Pancreas (tissue), 10 donors: Measurements from ENCODE around the gene NUP62CL. TPM values are rescaled to one million over a fixed set of nuclear protein-coding genes. Genes with fewer than 3 reads are reported as not detected.
"Not testable (repeated sequence)": the region's sequence is repeated elsewhere in the genome, so short reads cannot be mapped to it uniquely, and the experiment has no call there.

Experiments
- ATAC-seq, 4 donors: fragments of 200-7000 bp; cut with Tn5 transposase; one replicate each; pipeline versions ENCODE4 v1.8.0 to v1.9.1; 2020; ENCODE audit warnings: mild to moderate bottlenecking in 4 of 4, moderate library complexity in 4 of 4
- DNase-seq, 6 donors: peaks; one replicate each; pipeline ENCODE4 v3.0.0-alpha.2; 2020
- FAIRE-seq: peaks from 2 replicates; lab custom pipeline; 2012; peaks lifted over from hg19 to GRCh38; lab: Jason Lieb, UNC
- H3K27ac ChIP-seq, 4 donors: fragments of 200-600 bp; sonication (generic); 1 replicate in 3 of 4; 2 replicates in 1 of 4; pipeline versions ENCODE4 v1.5.0 to v1.8.0; 2020
- H3K27me3 ChIP-seq, 4 donors: fragments of 200-600 bp; one replicate each; pipeline ENCODE4 v1.8.0; 2021
- H3K36me3 ChIP-seq, 3 donors: fragments of 200-600 bp; sonication (generic) in 1 of 3; one replicate each; pipeline versions ENCODE4 v1.5.0 to v1.8.0; 2020 to 2021
- H3K4me1 ChIP-seq, 3 donors: fragments of 200-600 bp; one replicate each; pipeline ENCODE4 v1.8.0; 2021
- H3K4me3 ChIP-seq, 4 donors: fragments of 200-600 bp; sonication (generic) in 2 of 4; one replicate each; pipeline versions ENCODE4 v1.5.0 to v1.8.0; 2020 to 2021
- H3K9me3 ChIP-seq, 4 donors: fragments of 200-600 bp; one replicate each; pipeline ENCODE4 v1.8.0; 2021
- CTCF ChIP-seq, 4 donors: fragments of 200-600 bp; sonication (generic) in 3 of 4; IDR thresholded peaks; one replicate each; pipeline versions ENCODE4 v1.5.0 to v1.8.0; 2021; ENCODE audit warnings: antibody characterized with exemption in 4 of 4
- WGBS, 2 donors: extraction: QIAGEN DNeasy Blood & Tissue Kit; methylation state at CpG; one replicate each; pipeline ENCODE4 v1.1.7; 2013; 5-methylcytosine and 5-hydroxymethylcytosine counted together
- intact Hi-C, 3 donors: fragments of 100-400 bp; cut with DNase I; formaldehyde crosslinking; loops; one replicate each; pipeline versions ENCODE4 v1.11.1 to v1.14.2; 2022
- polyA plus RNA-seq, 2 donors: library from polyadenylated mRNA; stranded (reverse); fragments of 200-250 nt; gene quantifications; one replicate each; pipeline ENCODE4 v1.2.3, GENCODE V29; 2013
- total RNA-seq, 6 donors: library from RNA; stranded (reverse); fragmentation: NEBNext Ultra II Directional in 4 of 6; extraction: Animal tissue kit (Norgen Biotek cat#: 25700) in 4 of 6; gene quantifications; one replicate each; pipeline versions ENCODE4 v1.2.1 to v1.2.4, GENCODE V29; 2021 to 2023
- donor health status: healthy with polysubstance abuse.
- donor health status: DM: no; HTN: no; CAD: no; lungs with moderate emphysema.
- donor health status: DM: no; HTN: no; CAD: no.
- donor health status: control.
- donor health status: control.
- donor health status: Bipolar disorder and iron deficiency.
- donor health status: DM: yes; HTN: yes; CAD: no.
- donor health status: DM: no; HTN: no; CAD: no.
- donor health status: DM: no; HTN: no; CAD: no.
- donor health status: DM: yes; HTN: yes; CAD: no.

NUP62CL gene
- total and polyA plus RNA-seq, 8 donors = 2.6 to 4.2 (median 2.9) TPM

- Histone ChIP-seq H3K27me3 (no peaks in the 10 kb centered on the region), H3K27ac (no peak overlapping the region), H3K4me3 (no peak overlapping the region), H3K9me3 (no peaks in the 10 kb centered on the region), H3K4me1 (no peaks in the 10 kb centered on the region), H3K36me3 (no peaks in the 10 kb centered on the region)
- no peak for TF ChIP-seq CTCF (IDR thresholded peaks at IDR 0.05)
- intact Hi-C loops = no loop called here
- FAIRE-seq (no peak), ATAC-seq (no peak), DNase-seq (no peak)
Measured at GRCh38 chrX:107168257-107168656, 38.0 kb downstream of the NUP62CL start.

GRCh38 chrX:107167163-107167921, 38.9 kb downstream of the NUP62CL start:
- ATAC-seq (no peak), FAIRE-seq (peak; percentile 51), DNase-seq (no peak)
- Histone ChIP-seq H3K27ac (no peak overlapping the region), H3K4me3 (no peak overlapping the region), H3K9me3 (no peaks in the 10 kb centered on the region), H3K4me1 (no peaks in the 10 kb centered on the region), H3K36me3 (no peaks in the 10 kb centered on the region), H3K27me3 (no peaks in the 10 kb centered on the region)
- no peak for TF ChIP-seq CTCF (IDR thresholded peaks at IDR 0.05)
- WGBS, 2 donors = 82 to 88% methylated on average over 3 of the region's 3 CpGs
- intact Hi-C loops = no loop called here

- H3K4me1 ChIP-seq, H3K4me3 ChIP-seq, H3K9me3 ChIP-seq, H3K36me3 ChIP-seq, ATAC-seq, intact Hi-C loops, H3K27me3 ChIP-seq, FAIRE-seq, H3K27ac ChIP-seq, DNase-seq: not testable (repeated sequence)
- WGBS, 2 donors = 83 to 96% methylated on average over 4 of the region's 4 CpGs
Measured at GRCh38 chrX:107157618-107158017, 48.6 kb downstream of the NUP62CL start.

GRCh38 chrX:107155621-107156430, 50.4 kb downstream of the NUP62CL start:
- ATAC-seq, H3K27ac ChIP-seq, H3K4me1 ChIP-seq, intact Hi-C loops, DNase-seq, H3K9me3 ChIP-seq, FAIRE-seq, H3K36me3 ChIP-seq, H3K27me3 ChIP-seq: not testable (repeated sequence)
- 24 to 44% methylated on average over 23 to 29 of the region's 32 CpGs for WGBS, 2 donors
- H3K4me3 ChIP-seq = peak overlapping the region in 1 of 4 donors; percentile 19

GRCh38 chrX:107154787-107155620, 51.2 kb downstream of the NUP62CL start:
- Histone ChIP-seq H3K4me1 (no peaks in the 10 kb centered on the region), H3K27ac (no peak overlapping the region), H3K4me3 (no peak overlapping the region), H3K9me3 (no peaks in the 10 kb centered on the region), H3K27me3 (no peaks in the 10 kb centered on the region), H3K36me3 (no peaks in the 10 kb centered on the region)
- ATAC-seq = peak in 3 of 4 donors; percentile 9 to 31 (median 14)
- WGBS, 2 donors = 70 to 91% methylated on average over 6 of the region's 6 CpGs
- intact Hi-C loops = no loop called here
- TF ChIP-seq CTCF (IDR thresholded peaks at IDR 0.05) = no peak
- DNase-seq = no peak
- no peak for FAIRE-seq
